LNCaP clone FGC (cell line): ENCODE measurements around the gene MAP3K12.
A peak's percentile ranks its signal among the peaks of the same experiment; 100 is the strongest.

ENCODE experiments used
- DNase-seq: peaks from one replicate; pipeline ENCODE4 v3.0.0-alpha.2; 2011; ENCODE audit warnings: low read depth
- H3K4me3 ChIP-seq: 2 replicates; pipeline ENCODE4 v1.5.1; 2011; ENCODE audit warnings: mild to moderate bottlenecking, low read depth, low read length, control low read depth
- CTCF ChIP-seq: IDR thresholded peaks from 2 replicates; pipeline ENCODE4 v1.5.1; 2012; ENCODE audit warnings: mild to moderate bottlenecking; ENCODE audit not compliant: control insufficient read depth, insufficient read depth; ENCODE audit errors: extremely low read depth

The MAP3K12 gene

GRCh38 chr12:53498235-53498630 is 1.0 kb downstream of the MAP3K12 start:
- H3K4me3 ChIP-seq: no peak overlapping the region
- TF ChIP-seq CTCF: no peak
- DNase-seq: no peak

- H3K4me3 ChIP-seq: no peak overlapping the region
- TF ChIP-seq CTCF: no peak
- no peak for DNase-seq
These were observed 1.8 kb downstream of the MAP3K12 start for GRCh38 chr12:53497461-53497860.

- H3K4me3 ChIP-seq: peak overlapping the region; percentile 17
- TF ChIP-seq CTCF: no peak
- DNase-seq: no peak
These were observed 2.6 kb downstream of the MAP3K12 start for GRCh38 chr12:53496752-53497032.

- H3K4me3 ChIP-seq: peak overlapping the region; percentile 19
- no peak for TF ChIP-seq CTCF
- DNase-seq: peak; percentile 46
These were observed 3.1 kb downstream of the MAP3K12 start for GRCh38 chr12:53495903-53496751.

- DNase-seq: no peak
- no peak for TF ChIP-seq CTCF
- peak overlapping the region; percentile 65 for H3K4me3 ChIP-seq
These were observed 5.5 kb downstream of the MAP3K12 start for GRCh38 chr12:53493610-53494391.

GRCh38 chr12:53492830-53493609 is 6.2 kb downstream of the MAP3K12 start:
- peak overlapping the region; percentile 65 for H3K4me3 ChIP-seq
- peak; percentile 56 for DNase-seq
- TF ChIP-seq CTCF: no peak
